Body of pancreas (tissue), 4 donors: ENCODE data around the gene LYPD3. TPM values are rescaled to one million over a fixed set of nuclear protein-coding genes. Genes with fewer than 3 reads are reported as not detected.

ENCODE experiments used
- ATAC-seq: fragments of 150-250 bp; one replicate; pipeline ENCODE4 v1.9.1; 2016
- DNase-seq, 4 donors: peaks; one replicate each; pipeline ENCODE4 v3.0.0-alpha.2; 2019
- H3K27ac ChIP-seq, 4 donors: fragments of 200-600 bp; sonication (generic); 1 replicate in 3 of 4; 2 replicates in 1 of 4; pipeline versions ENCODE4 v1.5.1 to v1.6.1; 2016 to 2019; ENCODE audit warnings: mild to moderate bottlenecking in 1 of 4, mixed read lengths in 1 of 4, moderate library complexity in 1 of 4
- H3K27me3 ChIP-seq, 2 donors: fragments of 200-600 bp; sonication (generic); one replicate each; pipeline ENCODE4 v1.6.0; 2016; ENCODE audit warnings: mild to moderate bottlenecking in 1 of 2
- H3K36me3 ChIP-seq, 2 donors: fragments of 200-600 bp; sonication (generic); replicated peaks in 1 of 2; 2 replicates each; pipeline ENCODE4 v1.5.1; 2016; ENCODE audit warnings: low read depth in 2 of 2; ENCODE audit not compliant: insufficient read depth in 1 of 2
- H3K4me1 ChIP-seq: fragments of 200-600 bp; sonication (generic); one replicate; pipeline ENCODE4 v1.6.0; 2016
- H3K4me3 ChIP-seq, 2 donors: fragments of 200-600 bp; sonication (generic); 1 replicate in 1 of 2; 2 replicates in 1 of 2; pipeline ENCODE4 v1.5.1; 2016 to 2019
- H3K9me3 ChIP-seq, 3 donors: fragments of 200-600 bp; sonication (generic); 1 replicate in 2 of 3; 2 replicates in 1 of 3; pipeline ENCODE4 v1.5.1; 2016
- POLR2A ChIP-seq, 3 donors: fragments of 450-650 bp; IDR thresholded peaks; one replicate each; pipeline ENCODE4 v1.6.1; 2016; ENCODE audit warnings: antibody characterized with exemption in 3 of 3, mild to moderate bottlenecking in 2 of 3
- WGBS, 2 donors: methylation state at CpG; one replicate each; pipeline ENCODE4 v1.1.5; 2017; 5-methylcytosine and 5-hydroxymethylcytosine counted together
- intact Hi-C: fragments of 100-400 bp; cut with DNase I; formaldehyde crosslinking; loops from one replicate; pipeline ENCODE4 v1.15.1; 2023
- total RNA-seq, 2 donors: library from RNA; depleted of rRNA; stranded (reverse); fragments of >200 nt; gene quantifications; one replicate each; pipeline ENCODE4 v1.1.0, GENCODE V29; 2016
- TF ChIP-seq, protein P1 (sequence below), 7 experiments: fragments of 450-650 bp in 4 of 7; fragments of 200-600 bp in 3 of 7; sonication (generic) in 3 of 7; IDR thresholded peaks; one replicate each; pipeline ENCODE4 v1.5.1; 2016 to 2019; ENCODE audit warnings: antibody characterized with exemption in 7 of 7

Gene LYPD3
- total RNA-seq, 2 donors from 2014 or later: 0.26 TPM; not detected in 1

DNA sequence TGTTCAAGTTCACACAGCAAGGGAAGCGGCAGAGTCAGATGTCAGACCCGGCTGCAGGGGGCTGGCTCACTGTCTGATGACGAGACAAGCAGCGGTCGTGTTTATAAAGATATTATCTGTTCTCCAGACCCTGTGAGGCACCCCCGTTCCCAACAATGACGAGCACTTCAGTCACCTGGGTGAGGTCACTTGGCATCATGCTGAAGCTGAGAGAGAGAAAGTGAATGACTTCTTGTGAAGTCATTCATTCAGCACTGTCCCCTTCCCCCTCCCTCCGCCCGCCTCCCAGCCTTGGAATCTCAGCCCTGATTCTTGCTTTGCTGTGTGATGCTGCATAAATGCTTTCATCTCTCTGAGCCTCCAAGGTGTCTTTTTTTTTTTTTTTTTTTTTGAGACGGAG lies 4.9 kb upstream of the LYPD3 start:
- H3K4me1 ChIP-seq: peaks cover 10% of the 10 kb centered on the region
- ATAC-seq (no peak), DNase-seq (no peak)
- H3K27me3 ChIP-seq: peaks cover 0 to 4% of the 10 kb centered on the region in 2 donors
- TF ChIP-seq, protein P1, sequence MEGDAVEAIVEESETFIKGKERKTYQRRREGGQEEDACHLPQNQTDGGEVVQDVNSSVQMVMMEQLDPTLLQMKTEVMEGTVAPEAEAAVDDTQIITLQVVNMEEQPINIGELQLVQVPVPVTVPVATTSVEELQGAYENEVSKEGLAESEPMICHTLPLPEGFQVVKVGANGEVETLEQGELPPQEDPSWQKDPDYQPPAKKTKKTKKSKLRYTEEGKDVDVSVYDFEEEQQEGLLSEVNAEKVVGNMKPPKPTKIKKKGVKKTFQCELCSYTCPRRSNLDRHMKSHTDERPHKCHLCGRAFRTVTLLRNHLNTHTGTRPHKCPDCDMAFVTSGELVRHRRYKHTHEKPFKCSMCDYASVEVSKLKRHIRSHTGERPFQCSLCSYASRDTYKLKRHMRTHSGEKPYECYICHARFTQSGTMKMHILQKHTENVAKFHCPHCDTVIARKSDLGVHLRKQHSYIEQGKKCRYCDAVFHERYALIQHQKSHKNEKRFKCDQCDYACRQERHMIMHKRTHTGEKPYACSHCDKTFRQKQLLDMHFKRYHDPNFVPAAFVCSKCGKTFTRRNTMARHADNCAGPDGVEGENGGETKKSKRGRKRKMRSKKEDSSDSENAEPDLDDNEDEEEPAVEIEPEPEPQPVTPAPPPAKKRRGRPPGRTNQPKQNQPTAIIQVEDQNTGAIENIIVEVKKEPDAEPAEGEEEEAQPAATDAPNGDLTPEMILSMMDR (IDR thresholded peaks at IDR 0.05): no peak
- TF ChIP-seq POLR2A (IDR thresholded peaks at IDR 0.05): no peak
- no peak overlapping the region for H3K4me3 ChIP-seq
- no peaks in the 10 kb centered on the region for H3K9me3 ChIP-seq
- WGBS, 2 donors: 66 to 68% methylated on average over 10 of the region's 10 CpGs
- no peak overlapping the region for H3K27ac ChIP-seq
- no peaks in the 10 kb centered on the region for H3K36me3 ChIP-seq
- intact Hi-C loops: no loop called here

DNA sequence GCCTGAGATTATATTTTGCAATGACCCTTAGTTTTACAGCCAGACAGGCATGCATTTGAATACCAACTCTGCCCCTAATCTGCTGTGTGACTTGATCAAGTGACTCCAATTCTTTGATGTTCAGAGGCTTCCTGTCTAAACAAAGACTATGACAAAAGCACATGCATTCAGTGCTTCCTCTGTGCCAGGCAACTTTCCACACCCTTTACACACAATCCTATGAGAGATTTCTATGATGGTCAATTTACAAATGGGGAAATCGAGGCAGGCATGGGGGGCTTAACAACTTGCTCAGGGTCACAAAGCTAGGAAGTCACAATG lies 3.7 kb upstream of the LYPD3 start:
- no peak for DNase-seq
- intact Hi-C loops: no loop called here

DNA sequence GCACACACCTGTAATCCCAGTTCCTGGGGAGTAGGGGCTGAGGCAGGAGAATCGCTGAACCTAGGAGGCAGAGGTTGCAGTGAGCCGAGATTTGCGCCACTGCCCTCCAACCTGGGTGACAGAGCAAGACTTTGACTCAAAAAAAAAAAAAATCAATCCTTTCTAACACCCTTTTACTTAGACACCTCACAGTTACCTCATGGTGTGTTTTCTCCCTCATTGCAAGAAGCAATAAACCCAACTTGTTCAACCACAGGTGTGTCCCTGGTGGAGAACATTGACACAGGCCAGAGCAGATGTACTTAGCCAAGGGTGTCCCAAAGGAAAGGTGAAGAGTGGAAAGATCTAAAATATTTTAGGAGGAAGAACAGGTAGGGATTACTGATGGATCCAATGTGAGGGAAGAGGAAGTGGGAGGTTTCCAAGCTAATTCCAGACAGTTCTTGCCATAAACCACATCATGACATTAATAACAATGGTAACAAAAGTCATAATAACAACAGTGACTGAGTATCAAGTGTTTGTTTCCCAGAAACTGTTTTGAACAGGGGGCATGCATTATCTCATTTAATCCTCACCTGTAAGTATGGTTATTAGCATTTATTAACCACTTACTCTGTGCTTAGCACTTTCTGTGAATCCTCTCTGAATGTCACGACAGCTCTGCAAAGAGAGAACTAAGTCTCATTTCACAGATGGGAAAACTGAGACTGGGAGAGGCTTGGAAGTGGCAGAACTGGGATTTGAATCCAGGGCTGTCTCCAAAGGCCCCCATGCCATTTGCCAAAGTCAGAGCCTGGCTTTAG lies 3.1 kb upstream of the LYPD3 start:
- H3K4me3 ChIP-seq: no peak overlapping the region
- TF ChIP-seq, protein P1 (IDR thresholded peaks at IDR 0.05): no peak
- no peak for TF ChIP-seq POLR2A (IDR thresholded peaks at IDR 0.05)
- no peaks in the 10 kb centered on the region for H3K9me3 ChIP-seq
- peaks cover 0 to 7% of the 10 kb centered on the region in 2 donors for H3K27me3 ChIP-seq
- intact Hi-C loops: no loop called here
- DNase-seq (no peak), ATAC-seq (no peak)
- H3K4me1 ChIP-seq: peaks cover 10% of the 10 kb centered on the region
- 88 to 96% methylated on average over 4 of the region's 4 CpGs for WGBS, 2 donors
- H3K27ac ChIP-seq: no peak overlapping the region
- no peaks in the 10 kb centered on the region for H3K36me3 ChIP-seq

More for the DNA sequence above, 3.7 kb upstream of the LYPD3 start:
- no peaks in the 10 kb centered on the region for H3K9me3 ChIP-seq
- no peak overlapping the region for H3K27ac ChIP-seq
- H3K27me3 ChIP-seq: peaks cover 0 to 7% of the 10 kb centered on the region in 2 donors
- 38 to 43% methylated on average over 1 of the region's 1 CpG for WGBS, 2 donors
- no peak overlapping the region for H3K4me3 ChIP-seq
- TF ChIP-seq, protein P1 (IDR thresholded peaks at IDR 0.05): no peak
- no peak for TF ChIP-seq POLR2A (IDR thresholded peaks at IDR 0.05)
- H3K4me1 ChIP-seq: peaks cover 5% of the 10 kb centered on the region
- ATAC-seq: no peak
- H3K36me3 ChIP-seq: no peaks in the 10 kb centered on the region

DNA sequence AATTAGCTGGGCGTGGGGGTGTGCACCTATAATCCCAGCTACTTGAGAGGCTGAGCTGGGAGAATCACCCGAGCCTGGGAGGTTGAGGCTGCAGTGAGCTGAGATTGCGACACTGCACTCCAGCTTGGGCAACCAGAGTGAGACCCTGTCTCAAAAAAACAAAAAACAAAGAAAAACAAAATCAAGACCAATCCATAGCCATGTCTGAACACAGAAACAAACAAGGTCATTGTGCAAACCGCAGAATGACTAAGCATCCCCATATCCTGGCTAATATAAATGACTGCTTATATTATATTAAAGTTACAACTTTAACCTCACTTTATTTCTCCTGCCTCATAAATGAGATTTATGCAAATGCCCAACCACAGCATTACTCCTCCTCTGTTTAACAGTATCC lies 2.3 kb upstream of the LYPD3 start:
- Histone ChIP-seq H3K4me1 (peaks cover 14% of the 10 kb centered on the region), H3K27me3 (peaks cover 0 to 7% of the 10 kb centered on the region in 2 donors), H3K27ac (no peak overlapping the region), H3K36me3 (no peaks in the 10 kb centered on the region), H3K4me3 (no peak overlapping the region), H3K9me3 (no peaks in the 10 kb centered on the region)
- WGBS, 2 donors: 73 to 80% methylated on average over 4 of the region's 4 CpGs
- DNase-seq: no peak
- ATAC-seq: no peak
- intact Hi-C loops: no loop called here
- TF ChIP-seq, protein P1 (IDR thresholded peaks at IDR 0.05): no peak
- TF ChIP-seq POLR2A (IDR thresholded peaks at IDR 0.05): no peak

DNA sequence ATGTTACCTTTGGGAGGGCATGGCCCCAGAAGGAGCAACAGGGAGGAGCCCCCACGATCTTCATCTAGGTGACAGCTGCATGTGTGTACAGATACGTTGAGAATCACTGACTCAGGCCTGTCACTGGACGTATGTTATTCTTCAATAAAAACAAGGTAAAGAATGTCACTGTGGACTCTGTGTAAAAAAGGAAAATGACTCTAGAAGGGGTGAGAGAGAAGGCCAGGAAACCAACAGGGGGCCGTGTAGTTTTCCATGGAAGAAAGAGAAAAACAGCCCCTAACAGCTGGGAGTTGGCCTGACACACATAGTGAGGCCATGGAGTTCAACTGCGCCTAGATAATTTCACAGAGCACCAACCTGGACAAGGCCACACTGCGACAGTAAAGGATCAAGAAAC lies 1.9 kb upstream of the LYPD3 start:
- WGBS, 2 donors: 66 to 79% methylated on average over 6 of the region's 6 CpGs
- Histone ChIP-seq H3K36me3 (no peaks in the 10 kb centered on the region), H3K27ac (no peak overlapping the region), H3K27me3 (peaks cover 0 to 7% of the 10 kb centered on the region in 2 donors), H3K4me3 (no peak overlapping the region), H3K4me1 (peaks cover 15% of the 10 kb centered on the region), H3K9me3 (no peaks in the 10 kb centered on the region)
- TF ChIP-seq POLR2A (IDR thresholded peaks at IDR 0.05): no peak
- TF ChIP-seq, protein P1 (IDR thresholded peaks at IDR 0.05): no peak
- no peak for DNase-seq
- intact Hi-C loops: no loop called here
- no peak for ATAC-seq
